Measurements from ENCODE around the gene NSL1.
"Not testable (repeated sequence)": the region's sequence is repeated elsewhere in the genome, so short reads cannot be mapped to it uniquely, and the experiment has no call there.

The NSL1 gene

GRCh38 chr1:212783976-212784375 lies 7.6 kb downstream of the NSL1 start:
- no peak for DNase-seq (ENCODE audit: low read depth, low spot score)

DNA sequence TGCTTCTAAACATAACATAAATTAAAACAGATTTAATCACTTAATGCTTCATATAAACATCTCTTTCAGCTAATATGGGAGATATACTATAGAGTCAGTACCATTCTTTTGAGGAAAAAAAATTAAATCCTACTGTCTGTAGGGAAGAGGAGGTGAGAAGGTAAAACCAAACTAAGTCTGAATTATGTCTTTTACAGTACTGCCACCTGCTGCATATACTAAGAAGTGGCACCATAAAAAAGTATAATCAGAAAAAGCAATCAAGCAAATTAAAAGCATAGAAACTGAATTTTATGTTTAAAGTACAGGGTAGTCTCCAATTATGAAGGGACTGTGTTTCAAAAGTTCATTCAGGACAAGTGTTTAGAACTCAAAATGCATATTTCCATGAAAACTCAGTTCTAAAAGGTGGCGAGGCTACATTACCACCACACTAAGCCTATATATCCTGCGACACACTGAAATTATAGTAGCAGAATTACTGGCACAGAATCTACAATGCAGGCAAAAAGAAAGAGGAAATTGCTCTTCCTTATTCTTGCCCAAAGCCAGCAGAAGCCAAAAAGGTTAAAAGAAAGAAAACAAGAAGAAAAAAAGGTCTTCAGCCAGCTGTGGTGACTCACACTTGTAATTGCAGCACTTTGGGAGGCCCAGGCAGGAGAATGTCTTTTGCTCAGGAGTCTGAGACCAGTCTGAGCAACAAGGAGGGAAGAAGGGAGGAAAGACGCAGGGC lies 9.0 kb downstream of the NSL1 start:
- no peak for DNase-seq (ENCODE audit: low read depth, low spot score)

GRCh38 chr1:212781225-212781624 lies 10.4 kb downstream of the NSL1 start:
- DNase-seq (ENCODE audit: low read depth, low spot score) = no peak

DNA sequence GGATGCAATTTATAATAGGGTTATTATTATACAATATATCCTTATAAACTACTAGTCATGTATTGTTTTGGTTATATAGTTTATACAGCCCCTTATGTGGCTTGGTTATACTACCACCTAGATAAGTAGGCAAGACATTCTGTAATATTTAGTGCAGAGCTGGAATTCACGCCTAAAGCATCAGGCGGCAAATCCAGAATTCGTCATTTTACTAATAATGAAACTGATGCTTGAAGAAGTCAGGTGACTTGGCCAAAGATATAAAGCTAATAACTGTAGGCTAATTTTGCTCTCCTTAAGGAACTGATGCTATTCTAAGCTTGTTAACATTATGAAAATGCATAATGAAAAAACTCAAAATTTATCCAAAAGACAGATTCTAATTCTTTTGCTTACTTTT lies 10.8 kb downstream of the NSL1 start:
- DNase-seq (ENCODE audit: low read depth, low spot score) = no peak

DNA sequence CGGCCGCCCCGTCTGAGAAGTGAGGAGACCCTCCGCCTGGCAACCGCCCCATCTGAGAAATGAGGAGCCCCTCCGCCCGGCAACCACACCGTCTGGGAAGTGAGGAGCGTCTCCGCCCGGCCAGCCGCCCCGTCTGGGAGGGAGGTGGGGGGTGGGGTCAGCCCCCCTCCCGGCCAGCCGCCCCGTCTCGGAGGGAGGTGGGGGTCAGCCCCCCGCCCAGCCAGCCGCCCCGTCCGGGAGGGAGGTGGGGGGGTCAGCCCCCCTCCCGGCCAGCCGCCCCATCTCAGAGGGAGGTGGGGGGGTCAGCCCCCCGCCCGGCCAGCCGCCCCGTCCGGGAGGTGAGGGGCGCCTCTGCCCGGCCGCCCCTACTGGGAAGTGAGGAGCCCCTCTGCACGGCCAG lies 12.5 kb downstream of the NSL1 start:
- DNase-seq (ENCODE audit: low read depth, low spot score) = not testable (repeated sequence)

GRCh38 chr1:212777151-212777550 lies 14.4 kb downstream of the NSL1 start:
- DNase-seq (ENCODE audit: low read depth, low spot score) = no peak

GRCh38 chr1:212775241-212775640 lies 16.3 kb downstream of the NSL1 start:
- DNase-seq (ENCODE audit: low read depth, low spot score) = no peak

- DNase-seq (ENCODE audit: low read depth, low spot score) = no peak
Observed at GRCh38 chr1:212774584-212774983, 17.0 kb downstream of the NSL1 start.

- DNase-seq (ENCODE audit: low read depth, low spot score) = no peak
Observed at GRCh38 chr1:212773011-212773410, 18.6 kb downstream of the NSL1 start.

DNA sequence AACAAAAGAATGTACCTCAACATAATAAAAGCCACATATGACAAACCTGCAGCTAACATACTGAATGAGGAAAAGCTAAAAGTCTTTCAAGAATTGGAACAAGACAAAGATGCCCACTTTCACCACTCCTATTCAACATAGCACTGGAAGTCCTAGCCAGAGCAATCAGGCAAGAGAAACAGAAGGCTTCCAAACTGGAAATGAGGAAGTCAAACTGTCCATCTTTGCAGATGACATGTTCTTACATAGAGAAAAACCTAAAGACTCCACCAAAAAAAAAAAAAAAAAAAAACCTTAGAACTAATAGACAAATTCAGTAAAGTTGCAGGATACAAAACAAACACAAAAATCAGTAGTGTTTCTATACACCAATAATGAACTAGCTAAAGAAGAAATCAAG lies 20.2 kb downstream of the NSL1 start:
- DNase-seq (ENCODE audit: low read depth, low spot score) = no peak

- DNase-seq (ENCODE audit: low read depth, low spot score) = no peak
Observed at GRCh38 chr1:212769459-212770167, 22.0 kb downstream of the NSL1 start.

DNA sequence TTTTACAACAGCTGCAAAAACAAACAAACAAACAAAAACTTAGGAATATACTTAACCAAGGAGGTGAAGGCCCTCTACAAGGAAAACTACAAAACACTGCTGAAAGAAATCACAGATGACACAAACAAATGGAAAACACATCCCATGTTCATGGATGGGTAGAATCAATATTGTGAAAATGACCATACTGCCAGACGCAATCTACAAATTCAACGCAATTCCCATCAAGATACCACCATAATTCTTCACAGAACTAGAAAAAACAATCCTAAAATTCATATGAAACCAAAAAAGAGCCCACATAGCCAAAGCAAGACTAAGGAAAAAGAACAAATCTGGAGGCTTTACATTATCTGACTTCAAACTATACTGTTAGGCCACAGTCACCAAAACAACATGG lies 24.8 kb downstream of the NSL1 start:
- DNase-seq (ENCODE audit: low read depth, low spot score) = not testable (repeated sequence)

GRCh38 chr1:212764718-212765281 lies 26.8 kb downstream of the NSL1 start:
- not testable (repeated sequence) for DNase-seq (ENCODE audit: low read depth, low spot score)

- no peak for DNase-seq (ENCODE audit: low read depth, low spot score)
Observed at GRCh38 chr1:212762839-212763238, 28.7 kb downstream of the NSL1 start.

GRCh38 chr1:212762234-212762633 lies 29.3 kb downstream of the NSL1 start:
- no peak for DNase-seq (ENCODE audit: low read depth, low spot score)

- DNase-seq (ENCODE audit: low read depth, low spot score) = no peak
Observed at GRCh38 chr1:212760126-212760823, 31.3 kb downstream of the NSL1 start.

DNA sequence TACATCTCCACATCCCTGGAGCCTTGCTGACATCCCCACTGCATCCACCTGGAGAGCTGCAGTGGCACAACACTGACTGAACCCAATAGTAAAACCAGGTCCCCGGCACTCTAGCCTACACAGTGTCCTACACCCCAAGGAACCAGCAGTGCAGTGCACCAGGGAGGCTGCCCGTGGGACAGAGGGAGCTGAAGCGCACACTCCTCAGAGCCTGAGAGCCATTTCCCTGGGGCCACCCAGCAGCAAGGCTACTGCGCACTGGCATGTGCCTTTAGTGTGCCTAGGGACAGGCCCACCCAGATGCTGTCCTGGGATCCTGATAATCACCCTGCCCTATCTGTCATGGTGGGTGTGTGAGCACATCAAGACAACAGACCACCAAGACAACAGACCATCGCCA lies 31.9 kb downstream of the NSL1 start:
- DNase-seq (ENCODE audit: low read depth, low spot score) = no peak

DNA sequence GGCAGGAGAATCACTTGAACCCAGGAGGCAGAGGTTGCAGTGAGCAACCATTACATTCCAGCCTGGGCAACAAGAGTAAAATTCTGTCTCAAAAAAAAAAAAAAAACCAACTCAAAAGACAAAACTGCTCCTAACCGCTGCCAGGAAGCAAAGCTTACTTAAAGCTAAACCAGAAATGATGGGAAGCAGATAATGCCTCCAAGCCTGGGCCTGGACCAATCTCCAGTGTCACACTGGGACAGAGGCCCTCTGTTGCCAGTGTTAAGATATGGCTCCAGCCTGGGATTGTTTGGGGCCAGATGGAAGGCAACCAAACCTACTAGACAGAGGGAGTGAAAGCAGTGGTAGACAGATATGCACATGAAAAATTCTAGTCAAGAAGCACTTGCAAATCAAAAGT lies 36.9 kb downstream of the NSL1 start:
- no peak for DNase-seq (ENCODE audit: low read depth, low spot score)

GRCh38 chr1:212754193-212754592 lies 37.4 kb downstream of the NSL1 start:
- DNase-seq (ENCODE audit: low read depth, low spot score) = no peak

GRCh38 chr1:212753749-212754148 lies 37.8 kb downstream of the NSL1 start:
- DNase-seq (ENCODE audit: low read depth, low spot score) = no peak

GRCh38 chr1:212752934-212753497 lies 38.6 kb downstream of the NSL1 start:
- DNase-seq (ENCODE audit: low read depth, low spot score) = no peak
